Keratinocyte (primary cell): ENCODE results near the gene ANKRD9. TPM values are rescaled to one million over a fixed set of nuclear protein-coding genes. Genes with fewer than 3 reads are reported as not detected.

Source experiments
- DNase-seq: peaks from one replicate; pipeline ENCODE4 v3.0.0-alpha.2; 2011; ENCODE audit warnings: low read depth, missing footprints, low spot score
- FAIRE-seq: peaks from 2 replicates; lab custom pipeline; 2011; peaks lifted over from hg19 to GRCh38; lab: Jason Lieb, UNC
- H2AFZ ChIP-seq: 2 replicates; pipeline ENCODE4 v1.6.0; 2012; ENCODE audit warnings: low read length, control low read depth, inconsistent platforms; ENCODE audit not compliant: control insufficient read depth
- H3K27ac ChIP-seq: 2 replicates; pipeline ENCODE4 v1.5.1; 2011; ENCODE audit warnings: low read length; ENCODE audit not compliant: control insufficient read depth, insufficient read depth
- H3K27me3 ChIP-seq: 3 replicates; pipeline ENCODE4 v1.6.0; 2011; ENCODE audit warnings: low read length; ENCODE audit not compliant: control insufficient read depth, insufficient read depth; ENCODE audit errors: extremely low read depth
- H3K36me3 ChIP-seq, 2 experiments: 2 replicates in 1 of 2; 3 replicates in 1 of 2; pipeline ENCODE4 v1.5.1; 2011; ENCODE audit warnings: low read length in 2 of 2, mild to moderate bottlenecking in 1 of 2; ENCODE audit not compliant: control insufficient read depth in 2 of 2, insufficient read depth in 2 of 2; ENCODE audit errors: extremely low read depth in 1 of 2
- H3K4me1 ChIP-seq: 3 replicates; pipeline ENCODE4 v1.5.1; 2011; ENCODE audit warnings: low read length; ENCODE audit not compliant: control insufficient read depth, insufficient read depth; ENCODE audit errors: extremely low read depth
- H3K4me2 ChIP-seq: 3 replicates; pipeline ENCODE4 v1.6.0; 2011; ENCODE audit warnings: low read depth, low read length; ENCODE audit not compliant: control insufficient read depth, insufficient read depth; ENCODE audit errors: extremely low read depth
- H3K4me3 ChIP-seq, 3 experiments: fragments of 200-600 bp in 1 of 3; sonication (generic) in 1 of 3; 2 replicates in 2 of 3; 3 replicates in 1 of 3; pipeline ENCODE4 v1.5.1; 2011 to 2016; ENCODE audit warnings: low read length in 3 of 3, mild to moderate bottlenecking in 3 of 3, control low read depth in 2 of 3, inconsistent platforms in 1 of 3, low read depth in 1 of 3, mixed read lengths in 1 of 3, mixed run types in 1 of 3, moderate library complexity in 1 of 3; ENCODE audit not compliant: control insufficient read depth in 2 of 3, insufficient read depth in 2 of 3; ENCODE audit errors: extremely low read depth in 1 of 3
- H3K79me2 ChIP-seq: 2 replicates; pipeline ENCODE4 v1.6.0; 2012; ENCODE audit warnings: low read length; ENCODE audit not compliant: control insufficient read depth, insufficient read depth
- H3K9ac ChIP-seq: 3 replicates; pipeline ENCODE4 v1.6.0; 2011; ENCODE audit warnings: low read length; ENCODE audit not compliant: control insufficient read depth, insufficient read depth; ENCODE audit errors: extremely low read depth
- H3K9me1 ChIP-seq: 3 replicates; pipeline ENCODE4 v1.6.0; 2011; ENCODE audit warnings: low read length; ENCODE audit not compliant: control insufficient read depth, insufficient read depth; ENCODE audit errors: extremely low read depth
- H3K9me3 ChIP-seq: 2 replicates; pipeline ENCODE4 v1.5.1; 2012; ENCODE audit warnings: low read depth, low read length; ENCODE audit not compliant: control insufficient read depth
- H4K20me1 ChIP-seq: 3 replicates; pipeline ENCODE4 v1.6.0; 2011; ENCODE audit warnings: low read length; ENCODE audit not compliant: control insufficient read depth, insufficient read depth; ENCODE audit errors: extremely low read depth
- EZH2 ChIP-seq: IDR thresholded peaks from one replicate; pipeline ENCODE4 v1.6.1; 2012; ENCODE audit warnings: inconsistent platforms, mild to moderate bottlenecking, low read length, moderate library complexity
- dilution Hi-C: fragments of 300-500 bp; cut with MboI; formaldehyde crosslinking; loops from one replicate; pipeline ENCODE4 v1.7.0; 2020; ENCODE audit warnings: low sequenced_read_pairs; ENCODE audit not compliant: extremely low pct_ligation_motif_present
- polyA plus RNA-seq, 5 experiments: library from polyadenylated mRNA; depleted of rRNA in 3 of 5; stranded (reverse) in 3 of 5; stranded (forward) in 1 of 5; unstranded in 1 of 5; fragments of >200 nt; gene quantifications; 1 replicate in 1 of 5; 2 replicates in 3 of 5; 3 replicates in 1 of 5; pipeline versions ENCODE4 v1.2.1 to v1.2.3, GENCODE V29; 2011 to 2012; ENCODE audit warnings: missing spikeins in 2 of 5, low read depth in 1 of 5, low replicate concordance in 1 of 5
- TF ChIP-seq, protein P1 (sequence below), 3 experiments: IDR thresholded peaks in 1 of 3; conservative IDR thresholded peaks in 1 of 3; optimal IDR thresholded peaks in 1 of 3; 2 replicates in 2 of 3; 3 replicates in 1 of 3; pipeline versions ENCODE3 to v1.5.1; 2011; ENCODE audit warnings: low read length in 3 of 3, mild to moderate bottlenecking in 3 of 3, moderate library complexity in 2 of 3, control low read depth in 1 of 3, inconsistent platforms in 1 of 3; ENCODE audit not compliant: insufficient read depth in 2 of 3; ENCODE audit errors: extremely low read depth in 1 of 3

The ANKRD9 gene
- polyA plus RNA-seq, 1 donor (not counting 4 experiments of a cell fraction or from before 2014, with no cell fraction given): 4.9 TPM

DNA sequence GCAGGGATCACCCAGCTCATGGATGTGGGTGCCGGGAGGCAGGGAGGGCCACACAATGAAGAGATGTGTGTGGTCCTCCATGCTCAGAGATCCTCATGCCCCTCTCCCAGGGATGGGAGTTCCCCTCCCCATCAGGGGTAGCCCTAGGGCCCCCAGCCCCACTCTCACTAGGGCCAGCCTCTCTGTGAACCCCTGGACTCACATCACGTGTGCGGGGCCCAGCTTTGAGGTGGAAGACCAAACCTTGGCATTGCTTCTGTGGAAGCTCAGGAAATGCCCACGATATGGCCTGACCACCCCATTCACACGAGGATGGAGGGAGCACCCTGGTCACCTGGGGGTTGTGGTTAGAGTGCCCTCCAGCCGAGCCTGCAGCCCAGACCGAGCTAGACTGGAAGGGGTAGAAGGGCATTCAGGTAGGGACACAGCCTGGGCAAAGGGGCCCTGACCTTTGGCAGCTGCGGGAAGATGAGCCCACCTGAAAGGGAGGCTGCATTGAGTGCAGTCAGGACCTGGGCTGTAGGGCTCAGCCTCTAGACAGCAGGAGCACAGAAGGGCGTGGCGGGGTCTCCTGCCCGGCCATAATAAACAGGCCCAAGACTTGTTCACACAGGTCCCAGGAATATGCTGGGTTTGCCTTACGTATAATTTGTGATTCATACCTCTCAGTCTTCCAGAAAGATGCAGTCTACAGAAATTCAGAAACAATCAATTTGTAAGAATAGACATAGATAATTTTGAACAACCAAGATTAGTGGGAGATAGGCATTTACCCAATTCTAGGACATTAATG, 48.1 kb upstream of the ANKRD9 start:
- no peak overlapping the region for H2AFZ ChIP-seq
- no peaks in the 10 kb centered on the region for H4K20me1 ChIP-seq
- H3K9me1 ChIP-seq: no peaks in the 10 kb centered on the region
- peak overlapping the region; percentile 52 for H3K27ac ChIP-seq
- H3K9me3 ChIP-seq: no peaks in the 10 kb centered on the region
- dilution Hi-C loops: no loop called here
- H3K4me3 ChIP-seq: no peak overlapping the region
- TF ChIP-seq EZH2: no peak
- TF ChIP-seq, protein P1, sequence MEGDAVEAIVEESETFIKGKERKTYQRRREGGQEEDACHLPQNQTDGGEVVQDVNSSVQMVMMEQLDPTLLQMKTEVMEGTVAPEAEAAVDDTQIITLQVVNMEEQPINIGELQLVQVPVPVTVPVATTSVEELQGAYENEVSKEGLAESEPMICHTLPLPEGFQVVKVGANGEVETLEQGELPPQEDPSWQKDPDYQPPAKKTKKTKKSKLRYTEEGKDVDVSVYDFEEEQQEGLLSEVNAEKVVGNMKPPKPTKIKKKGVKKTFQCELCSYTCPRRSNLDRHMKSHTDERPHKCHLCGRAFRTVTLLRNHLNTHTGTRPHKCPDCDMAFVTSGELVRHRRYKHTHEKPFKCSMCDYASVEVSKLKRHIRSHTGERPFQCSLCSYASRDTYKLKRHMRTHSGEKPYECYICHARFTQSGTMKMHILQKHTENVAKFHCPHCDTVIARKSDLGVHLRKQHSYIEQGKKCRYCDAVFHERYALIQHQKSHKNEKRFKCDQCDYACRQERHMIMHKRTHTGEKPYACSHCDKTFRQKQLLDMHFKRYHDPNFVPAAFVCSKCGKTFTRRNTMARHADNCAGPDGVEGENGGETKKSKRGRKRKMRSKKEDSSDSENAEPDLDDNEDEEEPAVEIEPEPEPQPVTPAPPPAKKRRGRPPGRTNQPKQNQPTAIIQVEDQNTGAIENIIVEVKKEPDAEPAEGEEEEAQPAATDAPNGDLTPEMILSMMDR (optimal IDR thresholded peaks at IDR 0.05 in 1 of 3, IDR thresholded peaks at IDR 0.05 in 1 of 3, conservative IDR thresholded peaks at IDR 0.05 in 1 of 3; ENCODE audit: extremely low read depth in 1 of 3, insufficient read depth in 2 of 3, low read length in 3 of 3): no peak
- no peak overlapping the region for H3K9ac ChIP-seq
- H3K4me2 ChIP-seq: peak overlapping the region; percentile 52
- DNase-seq (no peak), FAIRE-seq (peak; percentile 76)
- H3K36me3 ChIP-seq: no peaks in the 10 kb centered on the region
- peaks cover 6% of the 10 kb centered on the region for H3K79me2 ChIP-seq
- peaks cover 22% of the 10 kb centered on the region for H3K4me1 ChIP-seq
- no peaks in the 10 kb centered on the region for H3K27me3 ChIP-seq

DNA sequence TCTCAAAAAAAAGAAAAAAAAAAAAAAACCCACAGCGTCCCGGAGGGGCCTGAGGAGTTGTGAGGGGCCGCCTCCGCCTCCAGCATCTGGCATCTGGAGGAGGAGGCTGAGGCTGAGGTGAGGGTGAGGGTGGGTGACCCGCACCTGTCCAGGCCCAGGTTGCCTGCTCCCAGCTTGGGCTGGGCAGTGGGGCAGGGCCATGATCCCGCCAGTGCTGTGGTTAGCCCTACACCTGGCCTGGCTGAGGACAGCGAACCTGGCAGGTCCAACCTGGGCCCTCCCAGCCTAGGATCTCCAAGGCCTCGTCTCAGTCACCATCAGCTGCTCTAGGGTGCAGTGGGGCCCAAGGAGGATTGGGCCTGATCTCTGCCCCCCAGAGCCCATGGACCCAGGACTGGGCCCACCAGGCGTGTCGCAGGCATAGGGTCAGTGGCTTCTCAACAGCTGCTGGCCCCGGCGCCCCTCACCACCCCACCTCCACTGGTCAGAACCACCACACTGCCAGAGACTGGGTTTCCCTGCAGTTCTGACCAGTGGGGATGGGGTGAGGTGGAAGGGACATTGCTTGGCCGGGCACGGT, 46.6 kb upstream of the ANKRD9 start:
- Histone ChIP-seq H3K79me2 (peaks cover 6% of the 10 kb centered on the region), H3K9me3 (no peaks in the 10 kb centered on the region), H2AFZ (no peak overlapping the region), H3K9ac (no peak overlapping the region), H3K4me1 (peaks cover 33% of the 10 kb centered on the region), H3K9me1 (no peaks in the 10 kb centered on the region), H3K27ac (no peak overlapping the region), H3K4me3 (no peak overlapping the region), H4K20me1 (no peaks in the 10 kb centered on the region), H3K4me2 (no peak overlapping the region), H3K36me3 (no peaks in the 10 kb centered on the region), H3K27me3 (no peaks in the 10 kb centered on the region)
- FAIRE-seq: no peak
- no peak for DNase-seq
- TF ChIP-seq EZH2: no peak
- TF ChIP-seq, protein P1 (optimal IDR thresholded peaks at IDR 0.05 in 1 of 3, IDR thresholded peaks at IDR 0.05 in 1 of 3, conservative IDR thresholded peaks at IDR 0.05 in 1 of 3; ENCODE audit: extremely low read depth in 1 of 3, insufficient read depth in 2 of 3, low read length in 3 of 3): no peak
- dilution Hi-C loops: no loop called here
